OCI-LY3 (cell line): ENCODE measurements around the gene PHAF1.

ENCODE experiments used
- EZH2phosphoT487 ChIP-seq: fragments of 200-600 bp; shearing (Covaris generic); IDR thresholded peaks from 2 replicates; pipeline ENCODE4 v1.6.1; 2018; ENCODE audit warnings: antibody characterized with exemption, mixed run types, low read depth
- TF ChIP-seq, protein P1 (sequence below): fragments of 200-600, 300-600 bp; sonication (generic); IDR thresholded peaks from 2 replicates; pipeline ENCODE4 v1.5.1; 2014; ENCODE audit warnings: antibody characterized with exemption, low read length, low read depth

DNA sequence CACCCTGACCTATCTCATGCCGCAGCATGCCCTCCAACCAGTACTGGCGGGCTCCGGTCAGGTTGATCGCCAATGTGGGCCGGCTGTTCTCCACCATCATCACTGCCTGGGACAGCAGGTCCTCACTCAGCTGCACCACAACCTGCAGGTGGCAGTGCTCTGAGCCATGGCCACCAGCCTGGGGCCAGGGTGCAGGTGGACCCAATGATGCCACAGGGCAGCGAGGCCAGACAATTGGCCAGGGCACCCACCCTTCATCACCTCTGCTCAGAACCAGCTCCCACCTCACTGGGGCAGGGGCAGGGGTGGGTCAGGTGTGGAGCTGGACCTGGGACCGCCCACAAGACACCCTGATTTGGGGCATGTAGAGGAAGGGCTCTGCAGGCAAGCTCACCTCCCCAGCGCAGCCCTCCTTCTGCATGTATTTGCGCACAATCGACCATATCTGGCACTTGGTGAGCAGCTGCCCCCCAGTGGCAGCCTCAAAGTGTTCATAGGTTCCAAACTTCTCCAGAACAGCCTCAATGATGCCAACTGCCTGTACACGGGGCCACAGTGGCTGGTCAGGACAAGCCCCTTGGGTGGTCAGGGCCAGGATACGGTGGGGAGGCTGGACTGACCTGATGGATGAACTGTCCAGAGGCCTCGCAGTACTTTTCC lies 69.8 kb downstream of the PHAF1 start:
- TF ChIP-seq EZH2phosphoT487: no peak
- TF ChIP-seq, protein P1, sequence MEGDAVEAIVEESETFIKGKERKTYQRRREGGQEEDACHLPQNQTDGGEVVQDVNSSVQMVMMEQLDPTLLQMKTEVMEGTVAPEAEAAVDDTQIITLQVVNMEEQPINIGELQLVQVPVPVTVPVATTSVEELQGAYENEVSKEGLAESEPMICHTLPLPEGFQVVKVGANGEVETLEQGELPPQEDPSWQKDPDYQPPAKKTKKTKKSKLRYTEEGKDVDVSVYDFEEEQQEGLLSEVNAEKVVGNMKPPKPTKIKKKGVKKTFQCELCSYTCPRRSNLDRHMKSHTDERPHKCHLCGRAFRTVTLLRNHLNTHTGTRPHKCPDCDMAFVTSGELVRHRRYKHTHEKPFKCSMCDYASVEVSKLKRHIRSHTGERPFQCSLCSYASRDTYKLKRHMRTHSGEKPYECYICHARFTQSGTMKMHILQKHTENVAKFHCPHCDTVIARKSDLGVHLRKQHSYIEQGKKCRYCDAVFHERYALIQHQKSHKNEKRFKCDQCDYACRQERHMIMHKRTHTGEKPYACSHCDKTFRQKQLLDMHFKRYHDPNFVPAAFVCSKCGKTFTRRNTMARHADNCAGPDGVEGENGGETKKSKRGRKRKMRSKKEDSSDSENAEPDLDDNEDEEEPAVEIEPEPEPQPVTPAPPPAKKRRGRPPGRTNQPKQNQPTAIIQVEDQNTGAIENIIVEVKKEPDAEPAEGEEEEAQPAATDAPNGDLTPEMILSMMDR: peak; percentile 46
